Measurements from ENCODE around the gene TAPT1. TPM values are rescaled to one million over a fixed set of nuclear protein-coding genes. Genes with fewer than 3 reads are reported as not detected.

The TAPT1 gene
- total and polyA plus RNA-seq, 9 of the 15 experiments (the other 6 are each of a cell fraction or from before 2014, with no cell fraction given) = 1.6 to 36.7 (median 20.7) TPM

- H3K9me1 ChIP-seq (ENCODE audit: control insufficient read depth, insufficient read depth, low read length) = no peaks in the 10 kb centered on the region
- TF ChIP-seq LCOR (CRISPR knock-in tag; IDR thresholded peaks at IDR 0.05) (no peak), BCLAF1 (IDR thresholded peaks at IDR 0.05; ENCODE audit: borderline replicate concordance in 1 of 2, control insufficient read depth in 1 of 2, low read depth in 2 of 2, low read length in 1 of 2) (no peak), ZNF589 (CRISPR knock-in tag; IDR thresholded peaks at IDR 0.05; ENCODE audit: low read depth) (no peak), PTTG1 (tag; IDR thresholded peaks at IDR 0.05; ENCODE audit: low read depth) (no peak), SNRNP70 (optimal IDR thresholded peaks at IDR 0.05; ENCODE audit: low read depth, low read length) (no peak), DEAF1 (CRISPR knock-in tag; IDR thresholded peaks at IDR 0.05) (no peak), HDAC6 (IDR thresholded peaks at IDR 0.05; ENCODE audit: low read depth, low read length) (no peak)
- intact Hi-C loops (cut with micrococcal nuclease) (no loop called here), in situ Hi-C loops (cut with MboI) (no loop called here)
- H3K27ac ChIP-seq (ENCODE audit: extremely low read depth, low read depth, low read length) = no peak overlapping the region
- ChIA-PET POLR2A (interaction anchor here (0.6 kb wide), 1 partner anchor 37 kb away, joined by 3 read pairs; no protein-coding TSS in a partner anchor), CTCF (ENCODE audit: low intra/inter-chr PET ratio) (no interaction called here)
- no TSS peak for BruUV-seq (replicated peaks)
- H3K4me2 ChIP-seq (ENCODE audit: insufficient read depth, low read length) = no peak overlapping the region
- whole genome bisulfite sequencing (ENCODE audit: insufficient coverage, low coverage, missing lambda C conversion rate) = 0% methylated on average over 1 of the region's 1 CpG
- H3K9me3 ChIP-seq (replicated peaks; ENCODE audit: control insufficient read depth, insufficient read depth, low read depth, low read length) = no peaks in the 10 kb centered on the region
- no peaks in the 10 kb centered on the region for H3K36me3 ChIP-seq (ENCODE audit: control insufficient read depth, insufficient read depth, low read length)
- no peak overlapping the region for H3K4me3 ChIP-seq
- no peak overlapping the region for H2AFZ ChIP-seq (ENCODE audit: low read depth, low read length)
- DNase-seq (ENCODE audit: extremely low read depth in 1 of 4, low spot score in 3 of 4) = no peak
- no peaks in the 10 kb centered on the region for H3K79me2 ChIP-seq (ENCODE audit: control insufficient read depth, insufficient read depth, low read length)
- H4K20me1 ChIP-seq (replicated peaks; ENCODE audit: control insufficient read depth, insufficient read depth, low read length) = no peaks in the 10 kb centered on the region
- FAIRE-seq = no peak
- H3K9ac ChIP-seq (ENCODE audit: insufficient read depth in 1 of 2, low read depth in 2 of 2, low read length in 2 of 2) = no peak overlapping the region
- H3K4me1 ChIP-seq (replicated peaks in 1 of 2; ENCODE audit: control insufficient read depth in 2 of 2, insufficient read depth in 2 of 2, low read length in 2 of 2) = peaks cover 0 to 4% of the 10 kb centered on the region in 2 experiments; a peak in 2 of 5 replicates
- ATAC-seq = no peak
- peaks cover 5 to 21% of the 10 kb centered on the region in 2 experiments; a peak in 4 of 5 replicates for H3K27me3 ChIP-seq (ENCODE audit: control insufficient read depth in 2 of 2, insufficient read depth in 2 of 2, low read length in 2 of 2)
Measured at GRCh38 chr4:16131293-16131692, 95.0 kb downstream of the TAPT1 start.

All from K562 (cell line).